GM06990 (cell line): Measurements from ENCODE around the gene DOCK2.

Source experiments
- DNase-seq: peaks from one replicate; pipeline ENCODE4 v3.0.0-alpha.2; 2011; ENCODE audit not compliant: insufficient read length; ENCODE audit errors: extremely low read depth
- H3K27me3 ChIP-seq: replicated peaks from 2 replicates; pipeline ENCODE4 v1.6.0; 2011; ENCODE audit warnings: low read length; ENCODE audit not compliant: control insufficient read depth, insufficient read depth
- H3K36me3 ChIP-seq: 2 replicates; pipeline ENCODE4 v1.5.1; 2011; ENCODE audit warnings: low read length; ENCODE audit not compliant: control insufficient read depth, insufficient read depth
- H3K4me3 ChIP-seq: replicated peaks from 2 replicates; pipeline ENCODE4 v1.5.1; 2011; ENCODE audit warnings: low read depth, mild to moderate bottlenecking, control low read depth, low read length
- CTCF ChIP-seq: IDR thresholded peaks from 2 replicates; pipeline ENCODE4 v1.5.1; 2011; ENCODE audit warnings: low read length, control low read depth, mild to moderate bottlenecking, inconsistent platforms; ENCODE audit not compliant: insufficient read depth, poor library complexity, severe bottlenecking

The DOCK2 gene

GRCh38 chr5:169706071-169706470 is 69.0 kb downstream of the DOCK2 start:
- TF ChIP-seq CTCF, result no peak
- DNase-seq, result no peak
- Histone ChIP-seq H3K27me3 (no peaks in the 10 kb centered on the region), H3K36me3 (peaks cover 31% of the 10 kb centered on the region), H3K4me3 (no peak overlapping the region)

DNA sequence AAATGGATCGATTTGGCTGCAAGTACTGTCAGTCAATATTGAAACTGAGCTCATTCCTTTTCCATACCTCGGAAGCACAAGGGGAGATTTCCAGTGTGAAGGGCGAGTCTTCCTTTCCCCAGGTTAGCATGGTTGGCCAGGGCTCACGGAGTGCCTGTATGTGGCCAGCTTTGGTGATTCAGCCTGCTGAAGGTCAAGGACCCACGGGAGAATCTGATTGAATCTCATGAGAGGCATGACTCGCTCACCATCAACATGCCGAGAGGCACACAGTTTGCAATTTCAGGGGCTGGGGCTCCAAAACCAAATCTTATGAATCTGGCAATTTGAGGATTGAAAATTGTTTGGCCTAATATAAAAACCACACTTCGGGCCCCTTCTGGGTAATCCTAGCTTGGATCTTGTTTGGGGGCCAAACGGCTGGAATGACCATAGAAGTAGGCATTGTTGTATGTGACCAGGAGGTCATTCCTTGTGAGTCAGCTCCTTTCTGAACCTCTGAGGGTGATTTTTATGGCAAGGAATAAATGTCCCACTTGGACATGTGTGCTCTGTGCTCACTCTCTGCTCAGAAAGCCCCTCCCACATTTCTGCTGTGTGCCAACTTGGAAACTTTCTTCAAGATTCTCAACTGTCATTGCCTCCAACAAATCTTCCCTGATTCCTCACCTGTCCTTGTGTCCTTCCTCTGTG is 69.8 kb downstream of the DOCK2 start:
- DNase-seq, result no peak
- Histone ChIP-seq H3K36me3 (peaks cover 36% of the 10 kb centered on the region), H3K4me3 (no peak overlapping the region), H3K27me3 (no peaks in the 10 kb centered on the region)
- no peak for TF ChIP-seq CTCF

DNA sequence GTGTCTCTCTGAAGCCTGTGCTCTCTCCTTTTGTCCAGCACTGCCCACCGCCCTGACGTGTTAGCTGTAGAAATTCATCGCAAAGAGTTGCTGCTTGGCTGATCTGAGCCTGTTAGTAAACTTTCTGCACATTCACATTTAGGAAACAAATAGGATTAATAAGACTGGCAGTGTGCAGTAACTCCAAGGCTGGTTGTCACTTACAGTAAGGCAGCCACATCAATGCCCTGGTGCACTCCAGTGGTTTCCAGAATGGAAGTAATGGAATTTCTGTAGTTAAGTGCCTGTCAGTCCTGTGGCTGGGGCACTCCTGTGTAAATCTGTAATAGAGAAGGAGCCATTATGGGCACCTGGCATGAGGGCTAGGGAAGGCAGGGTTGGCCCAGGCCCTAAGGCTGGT is 70.6 kb downstream of the DOCK2 start:
- no peak for TF ChIP-seq CTCF
- DNase-seq, result no peak
- H3K4me3 ChIP-seq, result no peak overlapping the region
- no peaks in the 10 kb centered on the region for H3K27me3 ChIP-seq
- H3K36me3 ChIP-seq, result peaks cover 39% of the 10 kb centered on the region

DNA sequence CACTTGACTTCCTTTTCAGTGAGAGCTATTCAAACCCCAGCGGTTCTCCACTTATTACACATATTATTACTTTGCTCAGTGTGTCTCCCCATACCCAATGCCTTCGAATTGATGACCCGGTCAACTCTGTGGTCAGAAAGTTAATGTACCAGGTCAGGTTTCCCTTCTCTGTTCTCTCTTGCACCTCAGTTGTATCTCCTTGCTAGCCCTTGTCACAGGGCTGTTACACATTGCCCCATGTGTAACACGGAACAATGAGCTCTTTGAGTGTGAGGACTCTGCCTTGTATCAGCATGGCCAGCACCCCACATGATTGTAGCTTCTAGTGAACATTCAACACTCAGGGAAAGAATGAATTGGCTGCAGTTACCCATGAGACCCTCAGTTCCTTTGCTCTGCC is 73.6 kb downstream of the DOCK2 start:
- Histone ChIP-seq H3K27me3 (no peaks in the 10 kb centered on the region), H3K4me3 (no peak overlapping the region), H3K36me3 (peaks cover 39% of the 10 kb centered on the region)
- TF ChIP-seq CTCF, result no peak
- DNase-seq, result no peak

DNA sequence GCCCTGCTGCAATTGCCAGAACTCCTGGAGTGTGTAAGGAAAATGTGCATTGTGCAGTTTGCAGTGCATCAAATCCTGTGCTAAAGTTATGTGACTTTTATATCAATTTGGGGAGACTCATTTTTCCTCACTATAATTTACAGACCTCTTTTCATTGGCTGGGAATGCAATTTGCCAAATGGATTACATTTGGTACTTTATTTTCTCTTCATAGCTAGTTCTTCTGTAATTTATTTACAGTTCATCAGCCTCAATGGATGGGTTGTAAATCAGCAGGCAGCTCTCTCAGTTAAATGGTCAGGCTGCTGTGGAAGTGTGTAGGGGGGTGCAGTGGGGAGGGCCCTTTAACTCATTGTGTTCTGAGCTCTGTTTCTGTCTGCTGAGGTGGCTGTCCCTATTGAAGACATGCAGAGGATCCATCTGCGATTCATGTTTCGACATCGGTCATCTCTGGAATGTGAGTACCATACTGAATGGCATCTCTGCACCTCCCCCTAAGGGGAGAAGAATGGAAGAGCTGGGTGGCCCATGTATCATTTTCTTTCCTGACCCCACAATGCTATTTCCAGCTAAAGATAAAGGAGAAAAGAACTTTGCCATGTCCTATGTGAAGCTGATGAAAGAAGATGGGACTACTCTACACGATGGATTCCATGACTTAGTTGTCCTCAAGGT is 74.6 kb downstream of the DOCK2 start:
- Histone ChIP-seq H3K4me3 (no peak overlapping the region), H3K36me3 (peaks cover 41% of the 10 kb centered on the region), H3K27me3 (no peaks in the 10 kb centered on the region)
- no peak for TF ChIP-seq CTCF
- no peak for DNase-seq
